Stimulated activated CD8-positive, alpha-beta memory T cell treated with anti-CD3 and anti-CD28 coated beads, Interleukin-15, amount 100 ng/mL, for 24 hours (primary cell): ENCODE data around the gene CLDN16.

Source experiments
- DNase-seq: peaks from one replicate; pipeline ENCODE4 v3.0.0-alpha.2; 2020; ENCODE audit warnings: low read depth

The CLDN16 gene

DNA sequence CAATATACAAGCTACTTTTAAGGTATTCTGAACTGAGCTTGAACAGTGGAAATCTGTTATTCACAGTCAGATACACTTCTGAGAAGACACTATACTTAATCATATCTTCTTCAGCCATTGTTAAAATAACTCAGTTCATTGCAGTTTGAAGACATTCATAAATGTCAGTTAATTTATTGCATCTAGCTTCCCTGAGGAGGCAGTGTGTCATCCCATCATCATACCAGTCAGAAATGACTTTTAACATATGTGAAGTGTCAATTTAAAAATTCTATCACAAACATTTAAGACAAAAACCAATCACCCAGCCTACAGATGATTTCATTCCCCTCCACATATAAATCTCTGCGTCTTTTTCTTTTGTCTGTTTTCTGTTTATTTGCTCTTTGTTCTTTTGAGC, 54.3 kb downstream of the CLDN16 start:
- DNase-seq, result no peak

DNA sequence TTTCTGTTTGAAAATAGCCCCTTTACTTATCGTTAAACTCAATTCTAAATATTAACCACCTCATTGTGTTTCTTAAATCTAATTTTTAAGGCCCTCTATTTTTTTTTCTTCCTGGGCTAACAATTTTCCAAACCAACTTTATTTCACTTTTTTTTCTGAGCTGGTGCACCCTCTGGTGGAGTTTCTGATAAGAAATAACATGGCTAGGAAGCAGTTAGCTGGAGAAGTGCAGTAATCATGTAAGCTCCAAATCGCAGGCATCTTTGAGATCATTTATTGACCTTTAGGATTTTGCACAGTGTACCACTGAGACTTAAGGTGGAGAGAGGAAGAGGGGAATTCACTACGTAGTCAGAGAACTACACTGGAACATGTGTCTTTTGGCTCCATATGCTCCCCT, 55.3 kb downstream of the CLDN16 start:
- no peak for DNase-seq

DNA sequence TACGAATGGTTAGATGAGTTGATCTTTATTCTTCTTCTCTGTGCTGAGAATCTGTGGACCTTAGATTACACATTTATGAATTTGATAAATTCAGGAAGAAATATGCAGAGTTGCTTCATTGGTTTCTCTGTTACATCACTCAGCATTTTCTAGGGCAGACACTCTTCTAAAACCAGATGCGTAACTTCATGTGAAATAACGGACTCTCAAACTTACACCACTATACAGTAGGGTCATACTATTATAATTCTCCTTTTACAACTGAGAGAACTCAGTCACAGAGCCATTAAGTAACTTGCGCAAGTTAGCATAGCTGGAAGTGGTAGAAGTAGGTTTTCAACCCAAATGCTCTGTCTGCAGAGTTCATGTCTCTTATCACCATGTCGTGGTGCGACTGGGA, 56.0 kb downstream of the CLDN16 start:
- no peak for DNase-seq

GRCh38 chr3:190444576-190445145, 56.7 kb downstream of the CLDN16 start:
- DNase-seq, result no peak

DNA sequence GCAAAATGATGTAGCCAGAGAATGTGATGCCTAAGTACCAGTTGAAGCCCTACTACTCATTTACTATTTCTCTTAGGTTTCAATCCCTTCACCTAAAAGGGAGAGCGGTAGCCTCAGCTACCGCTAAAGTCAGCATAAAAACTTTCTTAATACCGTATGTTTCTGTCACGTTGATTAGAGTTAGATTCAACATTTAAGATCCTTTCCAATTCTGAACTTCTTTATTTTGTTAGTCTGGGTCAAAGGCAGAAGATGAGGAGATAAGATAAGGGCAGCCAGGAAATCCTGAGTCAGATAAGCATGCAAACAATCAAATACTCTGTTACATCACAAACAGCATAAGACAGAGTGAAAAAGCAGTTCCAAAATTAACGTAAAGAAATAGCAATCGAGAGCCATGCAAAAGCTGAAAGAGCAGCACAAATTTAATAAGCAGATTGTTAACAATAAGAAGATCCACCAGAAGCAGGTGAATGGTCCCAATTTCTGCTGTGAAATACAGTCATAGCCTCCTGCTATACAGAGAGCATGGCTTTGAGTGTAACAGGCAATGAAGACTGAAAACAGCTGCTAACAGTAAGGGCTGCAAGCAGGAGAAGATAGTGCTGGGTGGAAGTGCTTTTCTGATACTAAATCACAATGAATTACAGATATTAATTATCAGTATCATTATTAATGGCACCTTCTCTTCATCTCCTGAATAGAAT, 58.8 kb downstream of the CLDN16 start:
- no peak for DNase-seq

- DNase-seq, result no peak
Observed at GRCh38 chr3:190448256-190448655, 60.3 kb downstream of the CLDN16 start.

GRCh38 chr3:190449801-190450200, 61.8 kb downstream of the CLDN16 start, which contains the start of gene TMEM207:
TMEM207 (minus strand) TSS chr3:190449901; CDS start chr3:190449809, 92 bp downstream.
- no peak for DNase-seq

GRCh38 chr3:190455828-190456227, 67.9 kb downstream of the CLDN16 start:
- no peak for DNase-seq

DNA sequence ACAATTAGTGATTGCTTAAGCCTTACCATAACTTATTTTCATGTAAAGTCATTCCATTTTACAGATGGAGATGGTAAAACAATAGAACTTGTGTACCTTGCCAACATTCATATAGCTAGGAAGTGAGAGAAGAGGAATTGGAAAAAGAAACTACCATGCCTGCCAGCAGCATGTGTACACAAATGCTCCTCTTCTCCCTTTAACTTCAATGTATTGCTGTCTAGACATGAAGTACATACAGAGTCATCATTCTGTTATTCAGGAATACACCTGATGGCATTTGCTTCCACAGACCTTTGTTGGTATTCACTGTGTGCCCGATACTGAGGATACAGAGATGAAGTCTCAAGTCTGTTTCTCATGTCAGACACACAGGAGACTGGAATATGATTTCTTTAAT, 68.8 kb downstream of the CLDN16 start:
- no peak for DNase-seq

DNA sequence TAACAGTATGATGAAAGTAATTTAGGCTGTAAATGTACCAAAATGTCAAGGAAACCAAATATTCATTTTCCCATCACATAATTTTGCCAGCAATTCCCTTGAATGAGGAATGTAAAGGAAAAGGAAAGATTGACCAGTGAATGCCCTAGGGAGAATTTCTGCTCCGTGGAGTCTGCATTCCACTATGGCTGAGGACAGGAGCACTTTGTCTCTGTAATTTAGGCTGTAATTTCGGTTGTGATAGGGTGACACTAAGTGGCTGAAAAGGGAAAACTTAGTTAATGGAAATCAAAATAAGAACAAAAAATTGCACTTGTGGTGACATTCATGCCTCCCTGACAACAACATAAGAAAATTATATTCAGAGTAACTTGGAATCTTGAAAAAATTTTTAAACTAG, 70.1 kb downstream of the CLDN16 start:
- no peak for DNase-seq
